GM12878 (cell line): Measurements from ENCODE around the gene ATP2C2. TPM values are rescaled to one million over a fixed set of nuclear protein-coding genes. Genes with fewer than 3 reads are reported as not detected.

Experiments
- ATAC-seq: fragments of 200-7000 bp; cut with Tn5 transposase; 3 replicates; pipeline ENCODE4 v1.9.1; 2020; ENCODE audit warnings: mild to moderate bottlenecking, moderate library complexity
- BruUV-seq: library from RNA; stranded (reverse); fragments of 400-500 nt; replicated peaks from 2 replicates; lab custom pipeline; 2021; lab: Mats Ljungman, UMichigan
- CTCF ChIA-PET: fragments of 300-600 bp; sonication (Branson Sonifier 250); formaldehyde crosslinking; extraction: SDS; loops from one replicate; lab custom pipeline; 2021; ENCODE audit warnings: inconsistent platforms; lab: Yijun Ruan, JAX
- POLR2A ChIA-PET: fragments of 350-600 bp; formaldehyde crosslinking; extraction: SDS; loops from one replicate; lab custom pipeline; 2021; ENCODE audit warnings: inconsistent platforms; lab: Charles Lee
- RAD21 ChIA-PET: fragments of 300-600 bp; sonication (Branson Sonifier 250); formaldehyde crosslinking; loops from one replicate; lab custom pipeline; 2023; ENCODE audit warnings: antibody characterized with exemption; ENCODE audit not compliant: unreplicated experiment; lab: Charles Lee
- SMC1A ChIA-PET: fragments of 300-600 bp; sonication (Branson Sonifier 250); formaldehyde crosslinking; loops from one replicate; lab custom pipeline; 2023; ENCODE audit not compliant: unreplicated experiment, uncharacterized antibody; lab: Charles Lee
- DNase-seq: peaks from one replicate; pipeline ENCODE4 v3.0.0-alpha.2; 2011; ENCODE audit warnings: low read depth, low spot score
- FAIRE-seq: peaks from 3 replicates; lab custom pipeline; 2011; peaks lifted over from hg19 to GRCh38; lab: Jason Lieb, UNC
- H2AFZ ChIP-seq: 2 replicates; pipeline ENCODE4 v1.6.0; 2011; ENCODE audit warnings: low read depth, low read length, control low read depth; ENCODE audit not compliant: control insufficient read depth
- H3K27ac ChIP-seq: 2 replicates; pipeline ENCODE4 v1.5.1; 2011; ENCODE audit warnings: control low read depth; ENCODE audit not compliant: control insufficient read depth, insufficient read depth
- H3K27me3 ChIP-seq, 2 experiments: replicated peaks in 1 of 2; 2 replicates each; pipeline versions ENCODE4 v1.6.0 to v1.6.1; 2011; ENCODE audit warnings: low read length in 1 of 2; ENCODE audit not compliant: control insufficient read depth in 2 of 2, insufficient read depth in 2 of 2
- H3K36me3 ChIP-seq, 2 experiments: 2 replicates each; pipeline ENCODE4 v1.5.1; 2011; ENCODE audit warnings: low read length in 1 of 2; ENCODE audit not compliant: control insufficient read depth in 2 of 2, insufficient read depth in 2 of 2
- H3K4me1 ChIP-seq: 2 replicates; pipeline ENCODE4 v1.6.1; 2011; ENCODE audit warnings: mild to moderate bottlenecking, low read length, moderate library complexity, mixed read lengths; ENCODE audit not compliant: control insufficient read depth, insufficient read depth
- H3K4me2 ChIP-seq: 2 replicates; pipeline ENCODE4 v1.6.0; 2011; ENCODE audit warnings: control low read depth; ENCODE audit not compliant: control insufficient read depth, insufficient read depth
- H3K4me3 ChIP-seq: fragments of 200-600 bp; sonication (generic); 2 replicates; pipeline ENCODE4 v1.5.1; 2016
- H3K79me2 ChIP-seq: 2 replicates; pipeline ENCODE4 v1.6.0; 2011; ENCODE audit warnings: low read length; ENCODE audit not compliant: control insufficient read depth, insufficient read depth
- H3K9ac ChIP-seq: 2 replicates; pipeline ENCODE4 v1.8.0; 2011; ENCODE audit warnings: low read length, control low read depth, mixed read lengths; ENCODE audit not compliant: control insufficient read depth, insufficient read depth
- H3K9me3 ChIP-seq: replicated peaks from 3 replicates; pipeline ENCODE4 v1.5.1; 2011; ENCODE audit warnings: mild to moderate bottlenecking, low read length; ENCODE audit not compliant: control insufficient read depth, insufficient read depth
- H4K20me1 ChIP-seq: 2 replicates; pipeline ENCODE4 v1.6.0; 2011; ENCODE audit not compliant: control insufficient read depth, insufficient read depth
- GABPA ChIP-seq: IDR thresholded peaks from 2 replicates; pipeline ENCODE4 v1.6.1; 2014; ENCODE audit warnings: antibody characterized with exemption, low read depth, mild to moderate bottlenecking, inconsistent platforms
- IKZF2 ChIP-seq, 2 experiments: fragments of 450-650 bp; IDR thresholded peaks; 2 replicates each; pipeline ENCODE4 v1.6.1; 2017; ENCODE audit warnings: mild to moderate bottlenecking in 2 of 2, moderate library complexity in 2 of 2
- JUNB ChIP-seq: IDR thresholded peaks from 2 replicates; pipeline ENCODE4 v1.6.1; 2016; ENCODE audit warnings: antibody characterized with exemption, mild to moderate bottlenecking
- PAX8 ChIP-seq: fragments of 450-650 bp; IDR thresholded peaks from 2 replicates; pipeline ENCODE4 v1.6.1; 2017; ENCODE audit warnings: mild to moderate bottlenecking, moderate library complexity
- SMARCA5 ChIP-seq: fragments of 450-650 bp; IDR thresholded peaks from 2 replicates; pipeline ENCODE4 v1.6.1; 2017; ENCODE audit warnings: mild to moderate bottlenecking
- TAF1 ChIP-seq: IDR thresholded peaks from 2 replicates; pipeline ENCODE4 v1.6.1; 2011; ENCODE audit warnings: mild to moderate bottlenecking, low read depth, low read length, borderline replicate concordance
- YY1 ChIP-seq: IDR thresholded peaks from 2 replicates; pipeline ENCODE4 v1.6.1; 2011; ENCODE audit warnings: low read depth, mild to moderate bottlenecking, low read length
- ZNF24 ChIP-seq: fragments of 450-650 bp; IDR thresholded peaks from 2 replicates; pipeline ENCODE4 v1.6.1; 2017; ENCODE audit warnings: antibody characterized with exemption, mild to moderate bottlenecking
- ZNF622 ChIP-seq: fragments of 450-650 bp; IDR thresholded peaks from 2 replicates; pipeline ENCODE4 v1.6.1; 2017; ENCODE audit warnings: mild to moderate bottlenecking, inconsistent platforms
- WGBS: methylation state at CpG from one replicate; pipeline ENCODE4 v1.1.6; 2016; ENCODE audit warnings: low lambda C conversion rate; ENCODE audit not compliant: insufficient replicate concordance, insufficient coverage; ENCODE audit errors: missing lambda C conversion rate; 5-methylcytosine and 5-hydroxymethylcytosine counted together
- in situ Hi-C: fragments of 300-500 bp; cut with MboI; formaldehyde crosslinking; loops from 9 replicates; pipeline ENCODE4 v1.14.3; 2018; ENCODE audit warnings: mixed read lengths
- intact Hi-C: fragments of 100-400 bp; cut with micrococcal nuclease; formaldehyde crosslinking; loops from one replicate; pipeline ENCODE4 v1.14.2; 2022; ENCODE audit not compliant: unreplicated experiment
- polyA plus RNA-seq, 11 experiments: library from polyadenylated mRNA; depleted of rRNA in 4 of 11; unstranded in 6 of 11; stranded (reverse) in 5 of 11; fragments of >200 nt; fragmentation: Nextera tagmentation in 4 of 11; fragmentation: Illumina TruSeq in 1 of 11; extraction: Ambion mirVana in 4 of 11; extraction: Trizol in 1 of 11; gene quantifications; 1 replicate in 1 of 11; 2 replicates in 10 of 11; pipeline versions ENCODE4 v1.2.1 to v1.2.3, GENCODE V29; 2011 to 2016; ENCODE audit warnings: inconsistent platforms in 2 of 11, missing spikeins in 2 of 11, low read depth in 1 of 11
- total RNA-seq, 4 experiments: library from RNA; depleted of rRNA in 3 of 4; stranded (reverse); fragments of >200 nt in 3 of 4; fragmentation: Illumina TruSeq in 1 of 4; extraction: Trizol in 1 of 4; gene quantifications; 2 replicates each; pipeline versions ENCODE4 v1.2.1 to v1.2.3, GENCODE V29; 2013 to 2021
- TF ChIP-seq, protein P1 (sequence below): fragments of 450-650 bp; IDR thresholded peaks from 2 replicates; pipeline ENCODE4 v1.6.1; 2017; ENCODE audit warnings: mild to moderate bottlenecking, moderate library complexity
- TF ChIP-seq, protein P2 (sequence below): IDR thresholded peaks from 2 replicates; pipeline ENCODE4 v1.6.1; 2011; ENCODE audit warnings: borderline replicate concordance, low read depth, mild to moderate bottlenecking, moderate library complexity, mixed read lengths, low read length; ENCODE audit not compliant: insufficient read depth; ENCODE audit errors: extremely low read length
- TF ChIP-seq, protein P3 (sequence below): IDR thresholded peaks from 2 replicates; pipeline ENCODE4 v1.6.1; 2012; ENCODE audit warnings: improper control_type of control experiment, low read depth, low read length; ENCODE audit not compliant: insufficient replicate concordance

Gene ATP2C2
- total and polyA plus RNA-seq, 10 of the 15 experiments (the other 5 are each of a cell fraction or from before 2014, with no cell fraction given), result 0.05 to 0.19 TPM; not detected in 8

DNA sequence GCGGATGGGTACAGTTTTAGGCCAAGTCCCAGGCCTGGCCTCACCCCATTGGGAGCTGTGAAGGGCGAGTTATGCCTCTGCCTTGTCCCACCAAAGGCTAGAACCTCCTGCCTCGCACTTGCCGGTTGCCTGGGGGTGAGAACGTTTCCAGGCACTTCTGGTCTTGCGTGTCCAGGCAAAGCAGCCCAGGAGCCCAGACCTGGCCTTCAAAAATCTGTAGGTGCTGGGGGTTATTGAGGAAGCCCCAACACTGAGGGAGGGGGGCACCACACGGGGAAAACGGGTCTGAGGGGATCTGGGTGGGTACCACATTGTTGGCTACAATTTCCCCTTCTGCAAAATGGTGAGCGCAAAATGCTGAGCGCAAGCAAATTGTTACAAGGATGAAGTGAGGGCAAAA lies 12.2 kb upstream of the ATP2C2 start:
- Histone ChIP-seq H4K20me1 (no peaks in the 10 kb centered on the region), H3K4me2 (no peak overlapping the region), H3K4me3 (no peak overlapping the region), H3K9ac (no peak overlapping the region), H3K36me3 (no peaks in the 10 kb centered on the region), H3K27ac (no peak overlapping the region), H3K27me3 (no peaks in the 10 kb centered on the region; a peak in 1 of 4 replicates), H3K79me2 (no peaks in the 10 kb centered on the region), H3K4me1 (no peaks in the 10 kb centered on the region), H3K9me3 (no peaks in the 10 kb centered on the region; the same call in 2 of the 3 replicates), H2AFZ (no peak overlapping the region)
- no peak for FAIRE-seq
- intact Hi-C loops (no loop called here), in situ Hi-C loops (no loop called here)
- no TSS peak for BruUV-seq
- WGBS, result 49% methylated on average over 10 of the region's 10 CpGs
- SMC1A ChIA-PET, result no interaction called here
- no peak for DNase-seq
- ATAC-seq, result no peak
- RAD21 ChIA-PET, result no interaction called here
- CTCF ChIA-PET, result no interaction called here
- no peak for TF ChIP-seq ZNF24
- no peak for TF ChIP-seq JUNB
- TF ChIP-seq SMARCA5, result no peak
- TF ChIP-seq, protein P1, sequence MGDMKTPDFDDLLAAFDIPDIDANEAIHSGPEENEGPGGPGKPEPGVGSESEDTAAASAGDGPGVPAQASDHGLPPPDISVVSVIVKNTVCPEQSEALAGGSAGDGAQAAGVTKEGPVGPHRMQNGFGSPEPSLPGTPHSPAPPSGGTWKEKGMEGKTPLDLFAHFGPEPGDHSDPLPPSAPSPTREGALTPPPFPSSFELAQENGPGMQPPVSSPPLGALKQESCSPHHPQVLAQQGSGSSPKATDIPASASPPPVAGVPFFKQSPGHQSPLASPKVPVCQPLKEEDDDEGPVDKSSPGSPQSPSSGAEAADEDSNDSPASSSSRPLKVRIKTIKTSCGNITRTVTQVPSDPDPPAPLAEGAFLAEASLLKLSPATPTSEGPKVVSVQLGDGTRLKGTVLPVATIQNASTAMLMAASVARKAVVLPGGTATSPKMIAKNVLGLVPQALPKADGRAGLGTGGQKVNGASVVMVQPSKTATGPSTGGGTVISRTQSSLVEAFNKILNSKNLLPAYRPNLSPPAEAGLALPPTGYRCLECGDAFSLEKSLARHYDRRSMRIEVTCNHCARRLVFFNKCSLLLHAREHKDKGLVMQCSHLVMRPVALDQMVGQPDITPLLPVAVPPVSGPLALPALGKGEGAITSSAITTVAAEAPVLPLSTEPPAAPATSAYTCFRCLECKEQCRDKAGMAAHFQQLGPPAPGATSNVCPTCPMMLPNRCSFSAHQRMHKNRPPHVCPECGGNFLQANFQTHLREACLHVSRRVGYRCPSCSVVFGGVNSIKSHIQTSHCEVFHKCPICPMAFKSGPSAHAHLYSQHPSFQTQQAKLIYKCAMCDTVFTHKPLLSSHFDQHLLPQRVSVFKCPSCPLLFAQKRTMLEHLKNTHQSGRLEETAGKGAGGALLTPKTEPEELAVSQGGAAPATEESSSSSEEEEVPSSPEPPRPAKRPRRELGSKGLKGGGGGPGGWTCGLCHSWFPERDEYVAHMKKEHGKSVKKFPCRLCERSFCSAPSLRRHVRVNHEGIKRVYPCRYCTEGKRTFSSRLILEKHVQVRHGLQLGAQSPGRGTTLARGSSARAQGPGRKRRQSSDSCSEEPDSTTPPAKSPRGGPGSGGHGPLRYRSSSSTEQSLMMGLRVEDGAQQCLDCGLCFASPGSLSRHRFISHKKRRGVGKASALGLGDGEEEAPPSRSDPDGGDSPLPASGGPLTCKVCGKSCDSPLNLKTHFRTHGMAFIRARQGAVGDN, result no peak
- no peak for TF ChIP-seq YY1
- TF ChIP-seq IKZF2 (IDR thresholded peaks at IDR 0.05), result no peak
- TF ChIP-seq PAX8, result no peak
- no peak for TF ChIP-seq GABPA
- no peak for TF ChIP-seq ZNF622
- TF ChIP-seq, protein P2, sequence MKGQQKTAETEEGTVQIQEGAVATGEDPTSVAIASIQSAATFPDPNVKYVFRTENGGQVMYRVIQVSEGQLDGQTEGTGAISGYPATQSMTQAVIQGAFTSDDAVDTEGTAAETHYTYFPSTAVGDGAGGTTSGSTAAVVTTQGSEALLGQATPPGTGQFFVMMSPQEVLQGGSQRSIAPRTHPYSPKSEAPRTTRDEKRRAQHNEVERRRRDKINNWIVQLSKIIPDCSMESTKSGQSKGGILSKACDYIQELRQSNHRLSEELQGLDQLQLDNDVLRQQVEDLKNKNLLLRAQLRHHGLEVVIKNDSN, result no peak
- TF ChIP-seq TAF1, result no peak
- TF ChIP-seq, protein P3, sequence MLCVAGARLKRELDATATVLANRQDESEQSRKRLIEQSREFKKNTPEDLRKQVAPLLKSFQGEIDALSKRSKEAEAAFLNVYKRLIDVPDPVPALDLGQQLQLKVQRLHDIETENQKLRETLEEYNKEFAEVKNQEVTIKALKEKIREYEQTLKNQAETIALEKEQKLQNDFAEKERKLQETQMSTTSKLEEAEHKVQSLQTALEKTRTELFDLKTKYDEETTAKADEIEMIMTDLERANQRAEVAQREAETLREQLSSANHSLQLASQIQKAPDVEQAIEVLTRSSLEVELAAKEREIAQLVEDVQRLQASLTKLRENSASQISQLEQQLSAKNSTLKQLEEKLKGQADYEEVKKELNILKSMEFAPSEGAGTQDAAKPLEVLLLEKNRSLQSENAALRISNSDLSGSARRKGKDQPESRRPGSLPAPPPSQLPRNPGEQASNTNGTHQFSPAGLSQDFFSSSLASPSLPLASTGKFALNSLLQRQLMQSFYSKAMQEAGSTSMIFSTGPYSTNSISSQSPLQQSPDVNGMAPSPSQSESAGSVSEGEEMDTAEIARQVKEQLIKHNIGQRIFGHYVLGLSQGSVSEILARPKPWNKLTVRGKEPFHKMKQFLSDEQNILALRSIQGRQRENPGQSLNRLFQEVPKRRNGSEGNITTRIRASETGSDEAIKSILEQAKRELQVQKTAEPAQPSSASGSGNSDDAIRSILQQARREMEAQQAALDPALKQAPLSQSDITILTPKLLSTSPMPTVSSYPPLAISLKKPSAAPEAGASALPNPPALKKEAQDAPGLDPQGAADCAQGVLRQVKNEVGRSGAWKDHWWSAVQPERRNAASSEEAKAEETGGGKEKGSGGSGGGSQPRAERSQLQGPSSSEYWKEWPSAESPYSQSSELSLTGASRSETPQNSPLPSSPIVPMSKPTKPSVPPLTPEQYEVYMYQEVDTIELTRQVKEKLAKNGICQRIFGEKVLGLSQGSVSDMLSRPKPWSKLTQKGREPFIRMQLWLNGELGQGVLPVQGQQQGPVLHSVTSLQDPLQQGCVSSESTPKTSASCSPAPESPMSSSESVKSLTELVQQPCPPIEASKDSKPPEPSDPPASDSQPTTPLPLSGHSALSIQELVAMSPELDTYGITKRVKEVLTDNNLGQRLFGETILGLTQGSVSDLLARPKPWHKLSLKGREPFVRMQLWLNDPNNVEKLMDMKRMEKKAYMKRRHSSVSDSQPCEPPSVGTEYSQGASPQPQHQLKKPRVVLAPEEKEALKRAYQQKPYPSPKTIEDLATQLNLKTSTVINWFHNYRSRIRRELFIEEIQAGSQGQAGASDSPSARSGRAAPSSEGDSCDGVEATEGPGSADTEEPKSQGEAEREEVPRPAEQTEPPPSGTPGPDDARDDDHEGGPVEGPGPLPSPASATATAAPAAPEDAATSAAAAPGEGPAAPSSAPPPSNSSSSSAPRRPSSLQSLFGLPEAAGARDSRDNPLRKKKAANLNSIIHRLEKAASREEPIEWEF, result no peak
- POLR2A ChIA-PET, result no interaction called here
